Sigmoid colon (tissue), 4 donors: Measurements from ENCODE around the gene TRIM14.
"Not testable (repeated sequence)": the region's sequence is repeated elsewhere in the genome, so short reads cannot be mapped to it uniquely, and the experiment has no call there.

Source experiments
- CTCF ChIP-seq, 4 experiments: fragments of 450-650 bp in 3 of 4; fragments of 200-600 bp in 1 of 4; IDR thresholded peaks; one replicate each; pipeline ENCODE4 v1.5.1; 2016 to 2019; ENCODE audit warnings: antibody characterized with exemption in 4 of 4, mild to moderate bottlenecking in 3 of 4, moderate library complexity in 2 of 4
- EP300 ChIP-seq, 4 donors: sonication (generic); formaldehyde crosslinking; IDR thresholded peaks; one replicate each; pipeline ENCODE4 v1.6.1; 2017; ENCODE audit warnings: antibody characterized with exemption in 4 of 4
- POLR2A ChIP-seq, 2 donors: fragments of 450-650 bp; IDR thresholded peaks; one replicate each; pipeline ENCODE4 v1.6.1; 2016; ENCODE audit warnings: antibody characterized with exemption in 2 of 2, mild to moderate bottlenecking in 2 of 2, moderate library complexity in 2 of 2

GRCh38 chr9:98019869-98020268 is 99.2 kb downstream of the TRIM14 start:
- TF ChIP-seq POLR2A, CTCF, EP300 (IDR thresholded peaks at IDR 0.05): not testable (repeated sequence)
